Mesendoderm (in vitro differentiated cells): Measurements from ENCODE around the gene PCSK5.
A peak's percentile ranks its signal among the peaks of the same experiment; 100 is the strongest.
"Not testable (repeated sequence)": the region's sequence is repeated elsewhere in the genome, so short reads cannot be mapped to it uniquely, and the experiment has no call there.

ENCODE experiments used
- DNase-seq: peaks from one replicate; pipeline ENCODE4 v3.0.0; 2013
- H2AK5ac ChIP-seq: 2 replicates; pipeline ENCODE4 v1.6.1; 2013; ENCODE audit warnings: low read length, inconsistent platforms
- H2BK120ac ChIP-seq: 2 replicates; pipeline ENCODE4 v1.6.1; 2013; ENCODE audit warnings: low read depth, mild to moderate bottlenecking, low read length, moderate library complexity, mixed read lengths
- H2BK15ac ChIP-seq: replicated peaks from 2 replicates; pipeline ENCODE4 v1.6.1; 2013; ENCODE audit warnings: low read depth, mild to moderate bottlenecking, moderate library complexity
- H2BK5ac ChIP-seq: 2 replicates; pipeline ENCODE4 v1.6.1; 2013; ENCODE audit warnings: low read length, inconsistent platforms
- H3K18ac ChIP-seq: 2 replicates; pipeline ENCODE4 v1.6.1; 2013; ENCODE audit warnings: mild to moderate bottlenecking, low read length, mixed read lengths
- H3K23ac ChIP-seq: one replicate; pipeline ENCODE4 v1.6.1; 2013; ENCODE audit warnings: low read length
- H3K27ac ChIP-seq: 2 replicates; pipeline ENCODE4 v1.5.1; 2013; ENCODE audit warnings: low read depth, mild to moderate bottlenecking, inconsistent platforms, low read length, moderate library complexity
- H3K27me3 ChIP-seq: 2 replicates; pipeline ENCODE4 v1.6.1; 2013; ENCODE audit warnings: low read length, control low read depth, mild to moderate bottlenecking, inconsistent platforms; ENCODE audit not compliant: insufficient read depth, poor library complexity
- H3K36me3 ChIP-seq: 2 replicates; pipeline ENCODE4 v1.6.1; 2013; ENCODE audit warnings: low read length, inconsistent platforms; ENCODE audit not compliant: control insufficient read depth, insufficient read depth
- H3K4ac ChIP-seq: one replicate; pipeline ENCODE4 v1.6.1; 2013; ENCODE audit warnings: low read depth, mild to moderate bottlenecking, low read length, moderate library complexity
- H3K4me1 ChIP-seq: 2 replicates; pipeline ENCODE4 v1.6.1; 2013; ENCODE audit warnings: low read depth, low read length, inconsistent platforms; ENCODE audit not compliant: control insufficient read depth
- H3K4me2 ChIP-seq: 2 replicates; pipeline ENCODE4 v1.6.1; 2013; ENCODE audit warnings: low read length
- H3K4me3 ChIP-seq: 2 replicates; pipeline ENCODE4 v1.5.1; 2013; ENCODE audit warnings: mild to moderate bottlenecking, low read length
- H3K56ac ChIP-seq: one replicate; pipeline ENCODE4 v1.6.1; 2013; ENCODE audit warnings: low read length
- H3K79me1 ChIP-seq: 2 replicates; pipeline ENCODE4 v1.6.1; 2013; ENCODE audit warnings: low read length, inconsistent platforms
- H3K79me2 ChIP-seq: 2 replicates; pipeline ENCODE4 v1.6.1; 2013; ENCODE audit warnings: mild to moderate bottlenecking, low read length; ENCODE audit not compliant: control insufficient read depth, insufficient read depth
- H3K9ac ChIP-seq: 2 replicates; pipeline ENCODE4 v1.6.1; 2013; ENCODE audit warnings: low read length, inconsistent platforms
- H4K5ac ChIP-seq: one replicate; pipeline ENCODE4 v1.6.1; 2013; ENCODE audit warnings: low read length
- H4K8ac ChIP-seq: one replicate; pipeline ENCODE4 v1.6.1; 2013; ENCODE audit warnings: low read depth, mild to moderate bottlenecking, control low read depth, low read length, moderate library complexity
- WGBS: extraction: QIAGEN DNeasy Blood & Tissue Kit; methylation state at CpG from one replicate; pipeline ENCODE4 v1.1.7; 2013; ENCODE audit warnings: low lambda C conversion rate, missing lambda C conversion rate; ENCODE audit not compliant: insufficient coverage; ENCODE audit errors: extremely low coverage; 5-methylcytosine and 5-hydroxymethylcytosine counted together

PCSK5 gene

GRCh38 chr9:75958226-75958625 is 67.8 kb downstream of the PCSK5 start:
- H2AK5ac ChIP-seq = no peak overlapping the region
- no peak overlapping the region for H3K18ac ChIP-seq
- H3K27me3 ChIP-seq = no peaks in the 10 kb centered on the region
- no peak overlapping the region for H2BK120ac ChIP-seq
- H3K56ac ChIP-seq = no peak overlapping the region
- H3K27ac ChIP-seq = no peak overlapping the region
- no CpG with 5 or more reads among the region's 3 CpGs for WGBS
- H3K36me3 ChIP-seq = no peaks in the 10 kb centered on the region
- no peak overlapping the region for H3K23ac ChIP-seq
- no peaks in the 10 kb centered on the region for H3K4me1 ChIP-seq
- H3K4me3 ChIP-seq = no peak overlapping the region
- H3K79me1 ChIP-seq = no peaks in the 10 kb centered on the region
- H3K79me2 ChIP-seq = no peaks in the 10 kb centered on the region
- no peak overlapping the region for H4K8ac ChIP-seq
- no peak for DNase-seq
- no peak overlapping the region for H3K4ac ChIP-seq
- H2BK5ac ChIP-seq = no peak overlapping the region
- H3K4me2 ChIP-seq = no peak overlapping the region
- no peak overlapping the region for H3K9ac ChIP-seq
- H2BK15ac ChIP-seq = no peak overlapping the region
- no peak overlapping the region for H4K5ac ChIP-seq

GRCh38 chr9:75960551-75960950 is 70.1 kb downstream of the PCSK5 start:
- H3K79me1 ChIP-seq = no peaks in the 10 kb centered on the region
- no peak overlapping the region for H2BK15ac ChIP-seq
- no peak overlapping the region for H3K56ac ChIP-seq
- H3K79me2 ChIP-seq = no peaks in the 10 kb centered on the region
- H3K27me3 ChIP-seq = no peaks in the 10 kb centered on the region
- no peak overlapping the region for H3K23ac ChIP-seq
- H2AK5ac ChIP-seq = no peak overlapping the region
- no peak overlapping the region for H3K9ac ChIP-seq
- DNase-seq = no peak
- H3K4ac ChIP-seq = no peak overlapping the region
- no peaks in the 10 kb centered on the region for H3K36me3 ChIP-seq
- H2BK5ac ChIP-seq = no peak overlapping the region
- H3K18ac ChIP-seq = no peak overlapping the region
- no peaks in the 10 kb centered on the region for H3K4me1 ChIP-seq
- WGBS = no CpG with 5 or more reads among the region's 6 CpGs
- no peak overlapping the region for H4K5ac ChIP-seq
- H4K8ac ChIP-seq = no peak overlapping the region
- H3K4me3 ChIP-seq = no peak overlapping the region
- H3K4me2 ChIP-seq = no peak overlapping the region
- no peak overlapping the region for H2BK120ac ChIP-seq
- no peak overlapping the region for H3K27ac ChIP-seq

GRCh38 chr9:75962013-75962661 is 71.7 kb downstream of the PCSK5 start:
- no peak overlapping the region for H3K56ac ChIP-seq
- no peak overlapping the region for H3K27ac ChIP-seq
- H3K36me3 ChIP-seq = no peaks in the 10 kb centered on the region
- no peaks in the 10 kb centered on the region for H3K27me3 ChIP-seq
- no CpG with 5 or more reads among the region's 8 CpGs for WGBS
- no peak overlapping the region for H2BK120ac ChIP-seq
- no peak overlapping the region for H3K4ac ChIP-seq
- no peak overlapping the region for H3K9ac ChIP-seq
- H3K4me1 ChIP-seq = no peaks in the 10 kb centered on the region
- H2AK5ac ChIP-seq = no peak overlapping the region
- no peak overlapping the region for H3K23ac ChIP-seq
- no peak overlapping the region for H4K5ac ChIP-seq
- no peak overlapping the region for H3K4me2 ChIP-seq
- H3K4me3 ChIP-seq = no peak overlapping the region
- no peak overlapping the region for H3K18ac ChIP-seq
- H4K8ac ChIP-seq = no peak overlapping the region
- H3K79me2 ChIP-seq = no peaks in the 10 kb centered on the region
- no peaks in the 10 kb centered on the region for H3K79me1 ChIP-seq
- H2BK5ac ChIP-seq = no peak overlapping the region
- no peak overlapping the region for H2BK15ac ChIP-seq
- DNase-seq = no peak

DNA sequence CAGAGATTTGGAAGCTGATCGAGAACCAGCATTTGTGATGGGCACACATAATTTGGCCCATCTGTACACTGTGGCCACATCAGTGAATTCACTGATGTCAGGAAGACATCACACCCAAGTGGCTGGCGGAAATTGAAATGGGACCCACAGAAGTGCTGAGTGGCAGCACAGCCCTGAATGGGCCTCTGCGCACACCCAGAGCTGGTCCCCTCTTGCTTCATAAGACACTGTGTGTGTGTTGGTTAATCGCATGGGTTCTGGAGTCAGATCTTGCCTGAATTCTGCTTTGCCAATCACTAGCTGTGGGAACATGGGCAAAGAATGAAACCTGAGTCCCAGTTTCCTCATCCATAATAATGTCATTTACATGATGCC is 72.2 kb downstream of the PCSK5 start:
- no CpG with 5 or more reads among the region's 4 CpGs for WGBS
- H2BK15ac ChIP-seq = no peak overlapping the region
- H3K36me3 ChIP-seq = no peaks in the 10 kb centered on the region
- H3K79me1 ChIP-seq = no peaks in the 10 kb centered on the region
- H3K4me1 ChIP-seq = no peaks in the 10 kb centered on the region
- no peak overlapping the region for H3K4me2 ChIP-seq
- H3K4ac ChIP-seq = no peak overlapping the region
- no peak overlapping the region for H2BK5ac ChIP-seq
- H3K23ac ChIP-seq = no peak overlapping the region
- H3K4me3 ChIP-seq = no peak overlapping the region
- no peak overlapping the region for H3K9ac ChIP-seq
- H3K56ac ChIP-seq = no peak overlapping the region
- DNase-seq = no peak
- no peaks in the 10 kb centered on the region for H3K79me2 ChIP-seq
- no peaks in the 10 kb centered on the region for H3K27me3 ChIP-seq
- no peak overlapping the region for H2AK5ac ChIP-seq
- H2BK120ac ChIP-seq = no peak overlapping the region
- H3K18ac ChIP-seq = no peak overlapping the region
- no peak overlapping the region for H3K27ac ChIP-seq
- H4K5ac ChIP-seq = no peak overlapping the region
- H4K8ac ChIP-seq = no peak overlapping the region

DNA sequence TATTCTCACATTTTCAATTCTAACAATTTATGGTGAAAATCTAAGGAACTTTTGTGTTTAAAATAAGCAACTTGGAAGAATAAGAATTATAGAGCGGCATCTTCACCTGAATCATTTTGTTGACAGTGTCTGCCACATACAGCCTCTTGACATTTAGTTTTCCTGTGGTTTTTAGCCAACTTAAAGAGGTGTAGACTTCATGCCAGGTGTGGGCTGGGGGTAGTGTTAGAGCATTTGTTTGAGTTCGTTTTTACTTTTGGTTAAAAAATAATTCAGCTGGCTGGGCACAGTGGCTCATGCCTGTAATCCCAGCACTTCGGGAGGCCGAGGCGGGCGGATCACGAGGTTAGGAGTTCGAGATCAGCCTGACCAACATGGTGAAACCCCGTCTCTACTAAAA is 72.8 kb downstream of the PCSK5 start:
- H2AK5ac ChIP-seq, H4K5ac ChIP-seq, DNase-seq, H3K23ac ChIP-seq, H3K27me3 ChIP-seq, H3K56ac ChIP-seq, H3K4ac ChIP-seq, H3K4me2 ChIP-seq, H3K4me1 ChIP-seq, H3K4me3 ChIP-seq, H4K8ac ChIP-seq, H3K36me3 ChIP-seq, H3K9ac ChIP-seq, H3K18ac ChIP-seq, H3K27ac ChIP-seq, H3K79me1 ChIP-seq, H2BK15ac ChIP-seq, H2BK120ac ChIP-seq, H3K79me2 ChIP-seq, H2BK5ac ChIP-seq: not testable (repeated sequence)
- WGBS = no CpG with 5 or more reads among the region's 9 CpGs

GRCh38 chr9:75964427-75964826 is 74.0 kb downstream of the PCSK5 start:
- no peaks in the 10 kb centered on the region for H3K4me1 ChIP-seq
- no peak overlapping the region for H3K4me2 ChIP-seq
- no peak overlapping the region for H2AK5ac ChIP-seq
- H3K27me3 ChIP-seq = no peaks in the 10 kb centered on the region
- no peak overlapping the region for H4K5ac ChIP-seq
- DNase-seq = peak; percentile 48
- no CpG with 5 or more reads among the region's 4 CpGs for WGBS
- H3K4me3 ChIP-seq = no peak overlapping the region
- no peak overlapping the region for H2BK15ac ChIP-seq
- no peak overlapping the region for H3K56ac ChIP-seq
- H2BK5ac ChIP-seq = no peak overlapping the region
- H3K18ac ChIP-seq = no peak overlapping the region
- no peak overlapping the region for H3K4ac ChIP-seq
- H3K23ac ChIP-seq = no peak overlapping the region
- no peaks in the 10 kb centered on the region for H3K79me2 ChIP-seq
- H3K36me3 ChIP-seq = no peaks in the 10 kb centered on the region
- H3K79me1 ChIP-seq = no peaks in the 10 kb centered on the region
- H4K8ac ChIP-seq = no peak overlapping the region
- H3K9ac ChIP-seq = no peak overlapping the region
- no peak overlapping the region for H2BK120ac ChIP-seq
- no peak overlapping the region for H3K27ac ChIP-seq
